HG03135 (cell line): Measurements from ENCODE around the gene DOP1A.

ENCODE experiments used
- ATAC-seq: cut with Tn5 transposase; IDR thresholded peaks from one replicate; pipeline ENCODE4 v1.9.1; 2021; ENCODE audit warnings: mild to moderate bottlenecking, moderate library complexity; ENCODE audit not compliant: unreplicated experiment

The DOP1A gene, protein sequence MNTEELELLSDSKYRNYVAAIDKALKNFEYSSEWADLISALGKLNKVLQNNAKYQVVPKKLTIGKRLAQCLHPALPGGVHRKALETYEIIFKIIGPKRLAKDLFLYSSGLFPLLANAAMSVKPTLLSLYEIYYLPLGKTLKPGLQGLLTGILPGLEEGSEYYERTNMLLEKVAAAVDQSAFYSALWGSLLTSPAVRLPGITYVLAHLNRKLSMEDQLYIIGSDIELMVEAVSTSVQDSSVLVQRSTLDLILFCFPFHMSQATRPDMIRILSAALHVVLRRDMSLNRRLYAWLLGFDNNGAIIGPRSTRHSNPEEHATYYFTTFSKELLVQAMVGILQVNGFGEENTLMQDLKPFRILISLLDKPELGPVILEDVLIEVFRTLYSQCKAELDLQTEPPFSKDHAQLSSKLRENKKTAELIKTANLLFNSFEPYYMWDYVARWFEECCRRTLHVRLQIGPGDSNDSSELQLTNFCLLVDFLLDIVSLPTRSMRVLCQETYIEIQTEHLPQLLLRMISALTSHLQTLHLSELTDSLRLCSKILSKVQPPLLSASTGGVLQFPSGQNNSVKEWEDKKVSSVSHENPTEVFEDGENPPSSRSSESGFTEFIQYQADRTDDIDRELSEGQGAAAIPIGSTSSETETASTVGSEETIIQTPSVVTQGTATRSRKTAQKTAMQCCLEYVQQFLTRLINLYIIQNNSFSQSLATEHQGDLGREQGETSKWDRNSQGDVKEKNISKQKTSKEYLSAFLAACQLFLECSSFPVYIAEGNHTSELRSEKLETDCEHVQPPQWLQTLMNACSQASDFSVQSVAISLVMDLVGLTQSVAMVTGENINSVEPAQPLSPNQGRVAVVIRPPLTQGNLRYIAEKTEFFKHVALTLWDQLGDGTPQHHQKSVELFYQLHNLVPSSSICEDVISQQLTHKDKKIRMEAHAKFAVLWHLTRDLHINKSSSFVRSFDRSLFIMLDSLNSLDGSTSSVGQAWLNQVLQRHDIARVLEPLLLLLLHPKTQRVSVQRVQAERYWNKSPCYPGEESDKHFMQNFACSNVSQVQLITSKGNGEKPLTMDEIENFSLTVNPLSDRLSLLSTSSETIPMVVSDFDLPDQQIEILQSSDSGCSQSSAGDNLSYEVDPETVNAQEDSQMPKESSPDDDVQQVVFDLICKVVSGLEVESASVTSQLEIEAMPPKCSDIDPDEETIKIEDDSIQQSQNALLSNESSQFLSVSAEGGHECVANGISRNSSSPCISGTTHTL (N-terminal part only)

DNA sequence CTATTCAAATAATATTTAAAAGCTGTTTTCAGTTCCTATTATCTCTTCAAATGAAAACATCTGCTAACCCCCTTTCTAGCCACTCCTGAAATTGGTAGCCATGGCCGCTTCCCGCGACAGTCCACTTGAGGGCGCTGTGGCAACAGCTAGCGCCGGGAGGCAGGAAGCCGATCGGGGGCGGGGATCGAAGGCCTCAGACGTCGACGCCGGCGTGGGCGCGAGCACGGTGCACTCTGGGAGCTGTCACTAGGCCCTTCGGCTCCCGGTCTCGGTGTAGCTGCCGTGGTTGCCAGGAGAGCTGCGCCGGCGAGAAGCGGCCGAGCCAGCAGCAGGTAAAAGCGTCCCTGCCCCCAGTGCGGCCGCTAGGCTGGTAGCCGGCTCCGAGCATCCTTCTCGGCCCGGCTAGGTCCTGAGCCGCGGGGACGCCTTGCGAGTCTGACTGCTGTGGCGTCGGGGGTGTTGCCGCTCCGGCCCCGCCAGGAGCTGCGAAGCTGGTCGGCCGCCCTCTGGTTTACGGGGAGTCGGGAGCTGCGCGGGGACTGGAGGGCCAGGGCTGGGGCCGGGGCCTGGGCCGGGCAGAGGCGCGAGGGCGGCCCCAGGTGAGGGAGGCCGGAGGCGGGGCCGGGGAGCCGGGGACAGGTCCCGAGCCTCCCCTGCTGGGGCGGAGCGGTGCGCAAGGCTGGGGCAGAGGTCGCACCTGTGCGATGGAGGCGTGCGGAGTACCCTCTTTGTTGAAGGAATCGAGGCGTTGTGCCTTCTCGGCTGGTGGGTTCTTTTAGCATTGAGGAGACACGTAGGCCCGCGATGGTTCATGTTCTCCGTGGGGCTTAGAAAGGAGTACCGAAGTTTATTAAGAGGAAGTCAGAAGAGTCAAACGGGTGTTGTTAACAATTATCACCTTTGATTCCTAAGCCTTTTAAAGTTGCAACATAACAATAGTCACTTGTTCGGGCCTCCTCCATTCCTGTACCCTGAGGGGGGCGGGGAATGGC, at the start of gene DOP1A:
Gene DOP1A, plus strand, starts transcription at position 224 of the 992 bp plus-strand sequence. CDS start 29,307 bp downstream, outside the sequence.
- ATAC-seq, result peak; percentile 83

DNA sequence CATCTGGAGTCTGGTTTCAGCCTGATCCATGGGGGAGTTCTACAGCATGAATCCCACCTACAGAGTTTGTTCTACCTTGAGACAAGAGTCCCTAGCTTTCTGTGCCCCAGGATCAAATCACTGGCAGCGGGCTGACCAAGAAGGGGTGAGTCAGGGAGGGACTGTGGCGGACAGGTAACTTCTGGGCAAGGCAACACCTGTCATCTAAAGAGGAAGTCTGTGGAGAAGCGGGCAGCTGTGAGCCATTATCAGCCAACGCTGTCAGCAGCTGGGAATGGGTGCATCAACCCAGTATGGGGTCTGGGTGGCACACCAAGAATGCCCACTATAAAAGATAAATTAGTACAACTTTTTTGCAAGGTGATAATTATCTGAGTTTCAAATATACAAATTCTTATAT, 47.7 kb upstream of the DOP1A start:
- no peak for ATAC-seq

DNA sequence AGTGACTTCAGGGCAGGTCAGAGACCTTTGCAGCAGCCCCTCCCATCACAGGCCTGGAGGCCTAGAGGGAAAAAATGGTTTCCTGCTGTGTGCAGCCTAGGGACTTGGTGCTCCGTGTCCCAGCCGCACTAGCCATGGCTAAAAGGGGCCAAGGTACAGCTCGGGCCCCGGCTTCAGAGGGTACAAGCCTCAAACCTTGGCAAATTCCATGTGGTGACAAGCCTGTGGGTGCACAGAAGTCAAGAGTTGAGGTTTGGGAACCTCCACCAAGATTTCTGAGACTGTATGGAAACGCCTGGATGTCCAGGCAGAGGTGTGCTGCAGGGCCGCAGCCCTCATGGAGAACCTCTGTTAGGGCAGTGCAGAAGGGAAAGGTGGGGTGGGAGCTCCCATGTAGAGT, 35.8 kb upstream of the DOP1A start:
- ATAC-seq, result no peak

DNA sequence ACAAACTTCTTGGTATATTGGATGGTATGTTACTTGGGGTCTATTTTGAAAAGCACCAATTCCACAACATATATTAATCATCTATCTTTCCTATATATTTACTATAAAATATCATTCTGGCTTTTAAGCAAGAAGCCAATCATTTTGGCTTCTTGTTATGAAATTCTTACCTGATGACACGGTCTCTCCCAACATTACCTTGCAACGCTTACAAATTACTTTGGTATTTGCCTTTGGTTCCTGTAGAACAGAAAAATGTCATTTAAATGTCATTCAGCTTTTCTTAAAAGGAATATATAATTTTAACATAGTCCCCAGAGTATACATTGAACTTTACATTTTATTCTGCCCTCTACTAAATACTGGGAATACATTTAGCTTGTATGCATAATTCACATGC, 29.2 kb upstream of the DOP1A start:
- no peak for ATAC-seq

DNA sequence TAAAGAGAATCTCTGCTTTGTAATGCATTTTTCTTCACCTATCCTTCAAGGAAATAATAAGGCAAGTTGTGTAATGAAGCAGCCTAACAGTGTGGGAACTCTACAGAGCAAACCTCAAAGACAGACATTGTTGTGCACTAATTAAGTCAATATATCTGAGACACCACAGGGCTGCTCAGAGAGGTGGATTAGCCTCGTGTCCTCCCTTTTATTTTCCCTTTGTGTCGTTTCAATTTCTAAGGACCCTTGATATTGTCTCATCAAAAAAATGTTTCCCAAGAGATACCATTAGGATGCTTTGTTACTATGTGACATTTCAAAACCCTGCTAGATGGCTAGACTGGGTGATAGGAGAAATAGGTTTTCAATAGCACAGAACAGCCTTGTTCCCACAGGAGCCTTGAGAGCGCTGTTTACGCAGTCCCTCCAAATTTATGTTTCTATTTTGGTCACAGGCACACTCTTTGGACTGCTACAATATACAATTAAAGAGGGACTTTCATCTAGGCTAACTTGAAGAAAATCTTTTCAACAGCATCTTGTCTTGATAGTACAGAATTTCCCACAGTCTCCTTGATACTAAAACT, 24.9 kb upstream of the DOP1A start:
- no peak for ATAC-seq

DNA sequence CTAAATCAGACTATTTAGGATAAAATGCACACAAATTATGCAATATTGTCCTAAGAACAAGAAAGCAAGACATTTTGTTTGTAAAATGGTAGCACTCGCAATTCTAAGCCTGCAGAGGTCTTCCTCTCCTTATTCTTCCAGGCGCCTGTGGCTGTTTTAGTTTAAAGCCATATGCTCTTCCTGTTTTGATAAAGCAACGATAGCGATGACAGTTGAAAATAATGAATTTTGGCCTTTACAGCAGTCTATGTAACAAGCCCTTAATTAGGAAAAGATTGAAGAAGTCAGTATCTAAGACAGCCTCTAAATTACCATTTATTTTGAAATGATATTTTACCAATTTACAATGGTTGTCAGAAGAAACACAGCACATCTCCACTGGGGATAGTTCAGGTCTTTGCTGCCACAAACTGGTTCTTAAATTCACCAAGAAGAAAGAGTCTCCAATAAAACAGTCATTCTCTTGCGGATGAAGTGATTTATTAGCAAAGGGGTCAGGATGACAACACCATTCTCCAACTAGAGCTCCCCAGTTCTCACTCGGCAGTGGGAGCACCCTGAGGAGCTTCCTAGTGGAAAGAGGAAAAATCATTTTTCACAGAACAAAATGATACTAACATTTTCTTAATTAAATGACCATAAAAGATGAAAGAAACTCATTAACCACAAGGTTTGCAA, 23.2 kb upstream of the DOP1A start:
- ATAC-seq, result no peak

DNA sequence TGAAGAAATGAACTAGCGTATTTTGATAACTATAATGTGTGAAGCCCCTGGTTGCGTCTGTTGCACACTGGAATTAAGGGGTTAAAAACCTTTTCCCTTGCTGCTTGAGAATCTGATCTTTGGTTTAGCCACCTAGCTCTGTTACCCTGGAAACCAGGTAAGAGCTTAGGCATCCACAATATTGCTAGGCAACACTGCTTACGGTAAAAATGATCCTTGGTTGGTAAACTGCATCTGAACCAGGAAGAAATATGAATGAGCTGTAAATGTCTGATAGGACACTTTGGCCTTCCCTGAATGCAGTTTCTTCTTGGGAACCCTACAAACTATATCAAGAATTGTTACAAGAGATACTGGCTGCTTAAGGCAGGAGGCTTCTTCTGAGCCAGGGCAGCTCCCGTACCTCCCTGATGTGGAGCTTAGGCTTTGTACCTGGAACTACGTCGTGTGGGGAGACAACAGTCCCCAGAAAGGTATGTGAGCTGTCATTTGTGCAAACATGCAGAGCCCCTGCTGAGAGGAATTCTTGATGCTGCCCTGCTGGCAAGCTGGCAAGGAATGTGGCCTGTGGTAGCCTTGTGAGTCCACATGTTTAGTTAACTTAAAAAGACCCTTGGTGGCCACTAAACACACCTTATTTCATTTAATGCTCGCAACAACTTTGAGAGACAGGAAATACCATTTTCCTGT, 20.3 kb upstream of the DOP1A start:
- ATAC-seq, result no peak

DNA sequence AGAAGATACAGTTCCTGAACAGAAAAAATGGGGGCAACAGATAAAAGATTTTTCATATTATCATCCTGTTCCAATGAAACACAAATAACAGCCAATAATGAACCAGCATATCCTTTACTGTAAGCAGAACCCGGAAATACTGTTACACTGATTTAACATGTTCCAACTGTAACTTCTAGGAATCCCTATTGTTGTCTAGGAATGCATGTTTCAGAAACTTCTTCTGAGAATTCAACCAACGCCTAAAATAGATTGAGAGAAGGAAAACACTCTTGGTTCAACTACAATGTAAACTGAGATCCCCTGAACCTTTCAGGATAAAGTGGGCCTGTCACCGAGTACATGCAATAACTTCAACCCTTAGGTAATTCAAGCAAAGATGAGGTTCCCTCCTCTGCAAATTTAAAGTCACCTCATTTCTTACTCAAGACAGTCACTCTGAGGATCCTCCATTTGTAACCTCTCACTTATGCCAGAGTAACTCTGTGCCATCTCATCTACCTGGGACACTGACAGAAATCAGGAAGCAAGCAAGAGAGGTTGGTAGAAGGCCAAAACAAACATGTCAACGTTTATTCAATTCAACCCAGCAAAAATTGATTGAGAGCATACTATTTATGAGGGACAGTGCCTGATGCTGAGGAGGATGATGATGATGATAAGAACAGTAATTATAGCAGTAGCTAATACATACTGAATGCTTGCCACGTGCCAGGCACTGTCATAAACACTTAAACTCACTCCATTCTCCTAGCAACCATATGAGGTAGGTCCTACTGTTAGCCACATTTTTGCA, 15.9 kb upstream of the DOP1A start:
- ATAC-seq, result no peak

DNA sequence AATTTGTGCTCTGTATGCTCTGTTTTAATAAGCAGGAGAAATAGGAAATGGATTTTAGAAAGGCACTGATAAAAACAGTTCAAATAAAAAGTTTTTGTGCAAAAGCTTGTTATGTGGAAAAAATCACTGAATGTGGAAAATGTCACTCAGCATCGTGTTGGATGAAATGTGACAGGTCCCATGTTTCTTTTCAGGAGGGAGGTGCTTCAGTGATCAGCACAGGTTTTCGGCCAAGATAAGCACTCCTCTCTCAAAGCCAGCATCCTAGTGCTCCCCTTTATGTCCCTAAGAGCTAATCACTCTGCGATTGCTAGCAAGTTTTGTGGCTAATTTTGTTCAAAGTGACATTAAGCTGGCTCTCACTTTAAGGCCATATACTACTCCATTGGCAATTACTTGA, 13.8 kb upstream of the DOP1A start:
- ATAC-seq, result no peak

DNA sequence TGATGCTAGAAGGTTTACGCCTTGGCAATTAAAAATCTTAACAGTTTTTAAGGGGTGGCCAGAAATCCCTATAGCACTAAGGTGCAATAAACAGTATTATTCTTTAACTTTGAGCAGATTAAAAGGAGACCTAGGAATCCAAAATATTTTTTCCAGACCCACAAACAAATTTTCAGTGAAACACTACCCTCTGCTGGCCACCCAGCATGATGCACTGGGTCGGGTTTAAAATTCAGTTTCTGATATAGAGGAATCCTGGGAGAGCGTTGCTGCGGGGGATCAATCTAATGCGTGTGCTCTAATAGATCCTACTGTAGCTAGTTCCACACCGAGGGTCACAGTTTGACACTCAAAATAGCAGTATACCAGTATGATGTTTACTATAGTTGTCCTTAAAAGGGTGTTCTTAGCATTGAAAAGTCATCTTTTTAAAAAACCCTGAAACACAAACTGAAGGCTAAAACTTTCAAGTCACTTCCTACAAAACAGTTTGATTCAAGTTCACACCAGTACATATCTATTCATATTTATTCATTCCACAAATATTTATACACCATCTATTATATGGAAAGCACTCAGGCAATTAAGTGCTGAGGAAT, 12.0 kb upstream of the DOP1A start:
- ATAC-seq, result peak; percentile 45

DNA sequence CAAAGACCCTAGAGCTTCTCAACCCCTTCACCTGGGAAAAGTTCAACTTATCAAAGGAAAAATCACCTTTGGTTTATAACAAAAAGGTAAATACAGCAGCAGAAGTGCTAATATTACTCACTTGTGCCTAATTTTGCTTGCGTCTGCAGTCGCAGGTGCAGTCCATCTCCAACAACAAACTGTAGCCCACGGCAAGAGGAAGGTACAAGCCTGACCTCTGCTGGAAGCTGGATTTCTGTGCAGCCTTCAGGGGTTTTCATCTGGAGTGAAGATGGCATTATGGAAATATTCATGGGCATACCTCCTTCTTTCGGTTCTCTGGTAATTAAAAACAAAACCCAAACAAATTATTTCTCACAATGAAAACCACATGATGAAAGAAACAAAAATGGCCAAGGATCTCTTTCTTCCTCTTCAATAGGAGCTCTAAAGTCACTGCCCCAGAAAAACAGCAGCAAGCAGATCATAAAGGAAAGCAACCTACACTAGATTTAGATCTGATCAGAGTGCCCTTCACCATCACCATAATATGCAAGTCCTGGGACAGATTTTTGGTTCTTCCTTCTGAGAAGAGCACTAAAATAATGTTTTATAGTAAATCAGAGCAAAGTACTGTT, 9.7 kb upstream of the DOP1A start:
- peak; percentile 87 for ATAC-seq

DNA sequence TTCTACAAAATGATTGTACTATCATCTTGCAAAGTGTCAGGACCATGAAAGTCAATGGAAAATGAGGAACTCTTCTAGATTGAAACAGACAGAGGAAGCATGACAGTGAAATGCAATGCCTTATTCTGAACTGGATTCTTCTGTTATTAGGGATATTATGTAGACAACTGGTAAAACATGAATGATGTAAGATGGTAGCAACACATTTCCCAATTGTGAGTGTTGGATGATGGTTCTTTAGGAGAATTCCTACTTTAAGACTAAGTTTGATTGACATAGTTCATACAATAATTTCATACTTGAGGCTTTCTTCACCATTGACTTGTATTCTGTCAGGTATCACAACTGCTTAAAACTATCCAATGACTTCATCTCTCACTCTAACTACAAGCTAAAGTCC, 6.3 kb upstream of the DOP1A start:
- no peak for ATAC-seq

DNA sequence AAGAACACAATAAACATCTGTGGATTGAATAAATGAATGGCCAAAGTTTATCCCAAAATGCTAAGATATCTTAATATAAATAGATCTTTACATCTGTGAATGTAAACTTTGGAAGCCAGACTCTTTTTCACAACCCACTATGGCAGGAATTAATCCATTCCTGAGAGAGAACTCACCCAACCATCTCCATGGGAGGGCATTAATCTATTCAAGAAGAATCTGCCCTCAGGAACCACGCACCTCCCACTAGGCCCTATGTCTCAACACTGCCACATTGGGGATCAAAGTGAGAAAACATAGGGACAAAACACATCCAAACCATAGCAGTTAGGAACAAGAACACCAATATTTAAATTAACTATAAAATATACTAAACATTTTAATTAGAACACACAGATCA, 5.2 kb upstream of the DOP1A start:
- no peak for ATAC-seq

DNA sequence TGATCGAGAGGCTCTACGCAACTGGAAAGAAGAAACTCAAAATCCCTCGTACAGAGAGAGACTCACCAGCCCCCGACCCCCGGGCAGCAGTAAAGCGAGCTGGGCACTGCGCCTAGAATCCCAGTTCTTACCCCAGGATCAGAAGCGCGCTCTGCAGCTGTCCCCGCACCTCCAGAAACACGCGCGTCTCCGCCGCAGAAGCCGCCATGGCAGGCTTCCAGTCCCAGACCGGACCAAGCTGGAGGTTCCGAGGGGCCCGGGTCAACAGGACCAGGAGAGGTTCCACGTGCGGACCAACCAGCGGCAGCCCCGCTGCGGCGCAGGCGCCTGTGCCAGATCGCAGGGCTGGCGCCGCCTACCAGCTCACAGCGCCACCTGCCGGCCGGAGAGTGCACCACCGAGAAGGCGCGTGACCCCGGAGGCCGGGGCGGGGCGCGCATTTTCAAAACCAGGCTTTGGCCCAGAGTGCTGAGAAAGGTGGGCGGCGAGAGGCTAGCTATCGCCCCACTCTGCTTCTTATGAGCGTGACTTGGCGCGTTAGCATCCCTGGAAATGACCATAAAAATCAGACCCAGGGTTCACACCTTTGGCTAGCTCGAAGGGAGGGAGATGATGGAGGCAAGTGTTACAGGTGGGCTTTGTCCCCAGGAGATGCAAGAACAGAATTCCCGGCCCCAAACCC, 1.8 kb upstream of the DOP1A start, which contains the start of gene UBE3D:
Gene UBE3D, minus strand, starts transcription at position 331 of the 682 bp plus-strand sequence. Its CDS starts 123 bp downstream, at position 208.
- peak; percentile 67 for ATAC-seq

DNA sequence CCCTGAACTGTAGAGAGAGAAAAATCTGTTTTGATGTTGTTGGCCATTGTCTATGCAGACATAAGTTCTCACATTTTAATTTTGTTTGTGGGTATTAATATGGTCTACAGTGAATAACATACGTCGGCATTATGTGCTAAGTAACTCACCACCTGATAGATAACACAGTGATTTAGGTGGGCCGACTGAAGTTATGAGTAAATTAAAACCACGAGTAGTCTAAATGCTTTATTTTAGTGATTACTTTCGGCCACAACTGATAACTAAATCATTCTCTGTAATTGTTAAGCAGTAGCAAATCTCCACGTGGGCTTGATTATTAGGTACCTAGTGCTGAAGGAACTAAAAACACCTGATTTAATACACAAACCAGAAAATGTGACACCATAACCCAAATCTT, 1.1 kb downstream of the DOP1A start:
- ATAC-seq, result no peak

DNA sequence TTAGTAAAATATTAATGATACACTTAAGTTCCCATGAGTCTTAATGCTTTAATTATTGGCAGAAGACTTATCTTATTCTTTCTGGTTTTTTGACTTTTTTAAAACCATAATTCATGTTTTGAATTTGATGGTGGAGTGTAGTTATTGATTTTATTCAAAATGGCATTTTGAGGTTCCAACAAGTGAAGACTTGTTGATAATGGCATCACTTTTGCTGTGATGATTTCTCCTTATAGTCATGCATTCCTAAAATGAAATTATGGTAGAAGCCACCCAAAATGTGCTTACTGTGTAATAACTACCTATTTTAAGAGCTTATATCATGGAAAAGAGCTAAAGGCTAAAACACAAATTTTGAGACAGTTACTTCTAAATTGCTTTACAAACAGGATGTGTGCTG, 2.2 kb downstream of the DOP1A start:
- ATAC-seq, result no peak
